Pancreas (tissue), 10 donors: ENCODE measurements around the gene RBBP5. TPM values are rescaled to one million over a fixed set of nuclear protein-coding genes. Genes with fewer than 3 reads are reported as not detected.

Source experiments
- ATAC-seq, 4 donors: fragments of 200-7000 bp; cut with Tn5 transposase; one replicate each; pipeline versions ENCODE4 v1.8.0 to v1.9.1; 2020; ENCODE audit warnings: mild to moderate bottlenecking in 4 of 4, moderate library complexity in 4 of 4
- DNase-seq, 6 donors: peaks; one replicate each; pipeline ENCODE4 v3.0.0-alpha.2; 2020
- FAIRE-seq: peaks from 2 replicates; lab custom pipeline; 2012; peaks lifted over from hg19 to GRCh38; lab: Jason Lieb, UNC
- H3K27ac ChIP-seq, 4 donors: fragments of 200-600 bp; sonication (generic); 1 replicate in 3 of 4; 2 replicates in 1 of 4; pipeline versions ENCODE4 v1.5.0 to v1.8.0; 2020
- H3K27me3 ChIP-seq, 4 donors: fragments of 200-600 bp; one replicate each; pipeline ENCODE4 v1.8.0; 2021
- H3K36me3 ChIP-seq, 3 donors: fragments of 200-600 bp; sonication (generic) in 1 of 3; one replicate each; pipeline versions ENCODE4 v1.5.0 to v1.8.0; 2020 to 2021
- H3K4me1 ChIP-seq, 3 donors: fragments of 200-600 bp; one replicate each; pipeline ENCODE4 v1.8.0; 2021
- H3K4me3 ChIP-seq, 4 donors: fragments of 200-600 bp; sonication (generic) in 2 of 4; one replicate each; pipeline versions ENCODE4 v1.5.0 to v1.8.0; 2020 to 2021
- H3K9me3 ChIP-seq, 4 donors: fragments of 200-600 bp; one replicate each; pipeline ENCODE4 v1.8.0; 2021
- WGBS, 2 donors: extraction: QIAGEN DNeasy Blood & Tissue Kit; methylation state at CpG; one replicate each; pipeline ENCODE4 v1.1.7; 2013; 5-methylcytosine and 5-hydroxymethylcytosine counted together
- intact Hi-C, 3 donors: fragments of 100-400 bp; cut with DNase I; formaldehyde crosslinking; loops; one replicate each; pipeline versions ENCODE4 v1.11.1 to v1.14.2; 2022
- polyA plus RNA-seq, 2 donors: library from polyadenylated mRNA; stranded (reverse); fragments of 200-250 nt; gene quantifications; one replicate each; pipeline ENCODE4 v1.2.3, GENCODE V29; 2013
- total RNA-seq, 6 donors: library from RNA; stranded (reverse); fragmentation: NEBNext Ultra II Directional in 4 of 6; extraction: Animal tissue kit (Norgen Biotek cat#: 25700) in 4 of 6; gene quantifications; one replicate each; pipeline versions ENCODE4 v1.2.1 to v1.2.4, GENCODE V29; 2021 to 2023
- TF ChIP-seq, protein P1 (sequence below), 4 donors: fragments of 200-600 bp; sonication (generic) in 3 of 4; IDR thresholded peaks; one replicate each; pipeline versions ENCODE4 v1.5.0 to v1.8.0; 2021; ENCODE audit warnings: antibody characterized with exemption in 4 of 4
- donor health status: healthy with polysubstance abuse.
- donor health status: DM: no; HTN: no; CAD: no; lungs with moderate emphysema.
- donor health status: DM: no; HTN: no; CAD: no.
- donor health status: control.
- donor health status: control.
- donor health status: Bipolar disorder and iron deficiency.
- donor health status: DM: yes; HTN: yes; CAD: no.
- donor health status: DM: no; HTN: no; CAD: no.
- donor health status: DM: no; HTN: no; CAD: no.
- donor health status: DM: yes; HTN: yes; CAD: no.

RBBP5 gene
- total and polyA plus RNA-seq, 8 donors: 3.0 to 10.9 (median 7.7) TPM

DNA sequence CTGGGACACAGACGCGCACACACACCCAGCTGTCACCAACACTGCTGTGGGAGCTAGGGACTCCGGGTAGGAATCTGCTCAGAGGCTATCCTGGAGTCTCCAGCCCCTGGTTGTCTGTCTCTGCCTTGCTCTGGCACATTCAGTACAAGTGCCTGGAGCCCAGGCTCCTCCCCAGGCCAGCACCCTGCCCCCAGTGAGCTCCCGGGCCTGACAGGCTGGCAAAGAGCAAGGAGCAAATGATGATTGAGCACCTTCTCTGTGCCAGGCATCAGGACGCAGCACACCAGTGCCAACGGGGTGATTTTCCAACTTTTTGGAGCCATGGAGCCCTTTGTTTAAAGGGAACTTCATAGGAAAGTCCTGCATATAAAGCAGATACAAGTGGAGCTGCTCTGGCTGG is 72.3 kb downstream of the RBBP5 start:
- intact Hi-C loops: no loop called here
- Histone ChIP-seq H3K4me1 (no peaks in the 10 kb centered on the region), H3K9me3 (no peaks in the 10 kb centered on the region), H3K4me3 (no peak overlapping the region), H3K27me3 (no peaks in the 10 kb centered on the region), H3K36me3 (no peaks in the 10 kb centered on the region), H3K27ac (no peak overlapping the region)
- TF ChIP-seq, protein P1, sequence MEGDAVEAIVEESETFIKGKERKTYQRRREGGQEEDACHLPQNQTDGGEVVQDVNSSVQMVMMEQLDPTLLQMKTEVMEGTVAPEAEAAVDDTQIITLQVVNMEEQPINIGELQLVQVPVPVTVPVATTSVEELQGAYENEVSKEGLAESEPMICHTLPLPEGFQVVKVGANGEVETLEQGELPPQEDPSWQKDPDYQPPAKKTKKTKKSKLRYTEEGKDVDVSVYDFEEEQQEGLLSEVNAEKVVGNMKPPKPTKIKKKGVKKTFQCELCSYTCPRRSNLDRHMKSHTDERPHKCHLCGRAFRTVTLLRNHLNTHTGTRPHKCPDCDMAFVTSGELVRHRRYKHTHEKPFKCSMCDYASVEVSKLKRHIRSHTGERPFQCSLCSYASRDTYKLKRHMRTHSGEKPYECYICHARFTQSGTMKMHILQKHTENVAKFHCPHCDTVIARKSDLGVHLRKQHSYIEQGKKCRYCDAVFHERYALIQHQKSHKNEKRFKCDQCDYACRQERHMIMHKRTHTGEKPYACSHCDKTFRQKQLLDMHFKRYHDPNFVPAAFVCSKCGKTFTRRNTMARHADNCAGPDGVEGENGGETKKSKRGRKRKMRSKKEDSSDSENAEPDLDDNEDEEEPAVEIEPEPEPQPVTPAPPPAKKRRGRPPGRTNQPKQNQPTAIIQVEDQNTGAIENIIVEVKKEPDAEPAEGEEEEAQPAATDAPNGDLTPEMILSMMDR (IDR thresholded peaks at IDR 0.05): no peak
- ATAC-seq: peak in 3 of 4 donors; percentile 23 to 77 (median 58)
- peak in 2 of 6 donors; percentile 20 to 35 for DNase-seq
- no peak for FAIRE-seq
- WGBS, 2 donors: 35 to 36% methylated on average over 6 of the region's 6 CpGs

DNA sequence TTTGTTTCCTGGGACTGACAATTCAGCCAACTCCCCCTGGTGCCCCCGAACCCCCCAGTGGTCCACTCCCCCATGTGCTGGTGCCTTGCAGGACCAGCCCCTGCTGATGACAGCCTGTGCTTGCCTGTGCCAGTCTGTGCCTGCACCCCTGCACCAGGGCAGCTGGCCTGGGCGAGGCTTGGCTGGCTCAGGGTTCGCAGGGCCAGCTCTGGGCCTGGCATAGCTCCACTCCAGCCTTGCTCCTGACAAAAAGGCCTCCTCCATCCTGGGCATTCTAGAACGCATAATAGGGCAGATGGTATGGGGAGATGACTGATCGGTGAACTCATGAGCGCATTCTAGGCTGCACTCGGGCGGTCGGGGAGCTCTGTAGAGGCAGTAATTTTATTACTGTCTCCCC is 73.4 kb downstream of the RBBP5 start:
- Histone ChIP-seq H3K27me3 (no peaks in the 10 kb centered on the region), H3K4me1 (no peaks in the 10 kb centered on the region), H3K9me3 (no peaks in the 10 kb centered on the region), H3K36me3 (no peaks in the 10 kb centered on the region), H3K27ac (no peak overlapping the region), H3K4me3 (no peak overlapping the region)
- no peak for ATAC-seq
- DNase-seq: no peak
- TF ChIP-seq, protein P1 (IDR thresholded peaks at IDR 0.05): no peak
- whole genome bisulfite sequencing, 2 donors: 77 to 80% methylated on average over 9 of the region's 9 CpGs
- no peak for FAIRE-seq
- intact Hi-C loops: no loop called here

DNA sequence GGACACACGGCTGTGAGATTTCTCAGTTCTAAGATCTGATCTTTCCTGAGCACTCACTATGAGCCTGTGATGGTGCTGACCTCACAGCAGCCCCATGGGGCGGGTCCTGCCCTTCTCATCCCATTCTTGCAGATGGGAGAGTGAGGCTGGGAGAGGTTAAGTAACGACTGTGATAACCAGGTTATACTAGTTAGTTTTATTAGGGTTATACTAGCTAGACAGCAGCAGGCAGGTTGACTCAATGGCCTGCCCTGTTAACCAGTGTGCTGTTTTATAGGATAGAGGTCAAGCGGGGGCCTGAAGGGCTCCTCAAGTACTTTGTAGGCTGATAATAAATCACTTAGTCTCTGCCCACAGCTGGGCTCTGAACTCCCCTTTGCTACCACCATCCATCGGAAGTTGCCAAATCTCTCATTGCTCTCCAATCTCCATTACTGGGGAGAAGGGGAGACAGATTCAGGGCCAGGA is 74.0 kb downstream of the RBBP5 start:
- FAIRE-seq (no peak), DNase-seq (no peak), ATAC-seq (no peak)
- intact Hi-C loops: no loop called here
- Histone ChIP-seq H3K4me3 (no peak overlapping the region), H3K9me3 (no peaks in the 10 kb centered on the region), H3K4me1 (no peaks in the 10 kb centered on the region), H3K27me3 (no peaks in the 10 kb centered on the region), H3K36me3 (no peaks in the 10 kb centered on the region), H3K27ac (no peak overlapping the region)
- TF ChIP-seq, protein P1 (IDR thresholded peaks at IDR 0.05): no peak
- 66 to 70% methylated on average over 5 of the region's 5 CpGs for WGBS, 2 donors

DNA sequence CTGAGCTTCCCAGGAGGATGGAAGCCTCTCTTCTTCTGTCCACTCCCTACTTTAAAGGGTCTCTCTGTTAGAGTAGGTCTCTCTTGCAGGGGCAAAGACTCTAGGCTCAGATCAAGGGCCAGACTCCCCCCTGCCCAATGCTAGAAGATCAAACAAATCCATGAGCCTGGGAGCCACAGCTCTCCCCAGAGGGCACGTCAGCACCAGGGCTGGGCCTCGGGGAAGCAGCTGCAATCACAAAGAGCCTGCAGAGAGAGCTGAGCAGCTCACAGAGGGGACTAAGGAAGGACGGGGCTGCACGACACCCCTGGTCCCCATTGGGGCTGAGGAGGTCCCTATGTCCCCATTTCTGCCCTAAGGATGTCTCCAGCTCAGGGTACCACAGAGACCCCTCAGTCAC is 74.9 kb downstream of the RBBP5 start:
- TF ChIP-seq, protein P1 (IDR thresholded peaks at IDR 0.05): no peak
- Histone ChIP-seq H3K27ac (no peak overlapping the region), H3K4me3 (no peak overlapping the region), H3K4me1 (no peaks in the 10 kb centered on the region), H3K36me3 (no peaks in the 10 kb centered on the region), H3K9me3 (no peaks in the 10 kb centered on the region), H3K27me3 (no peaks in the 10 kb centered on the region)
- intact Hi-C loops: no loop called here
- DNase-seq (no peak), FAIRE-seq (no peak), ATAC-seq (no peak)
- WGBS, 2 donors: 46% methylated on average over 4 of the region's 4 CpGs

DNA sequence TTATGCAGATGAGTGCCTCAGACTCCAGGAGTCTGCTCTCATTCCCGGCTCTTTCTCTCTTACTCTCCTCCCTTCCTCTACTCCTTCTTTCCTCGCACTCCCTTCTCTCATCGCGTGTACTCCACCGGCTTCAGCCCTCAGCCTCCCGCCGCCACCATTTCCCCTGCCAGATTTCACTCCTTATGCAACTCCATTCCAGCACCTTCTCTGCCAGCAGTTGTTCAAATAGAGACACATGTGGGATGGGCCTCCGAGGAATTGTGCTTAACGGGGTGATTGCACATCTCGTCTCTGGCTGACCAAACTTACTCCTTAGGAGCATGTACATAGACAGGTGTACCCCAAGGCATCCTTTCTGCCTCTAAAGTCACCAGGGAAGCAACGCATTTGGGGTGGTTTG is 76.6 kb downstream of the RBBP5 start:
- H3K27me3 ChIP-seq: no peaks in the 10 kb centered on the region
- ATAC-seq: no peak
- H3K4me1 ChIP-seq: no peaks in the 10 kb centered on the region

More for the DNA sequence above, 76.6 kb downstream of the RBBP5 start:
- Histone ChIP-seq H3K4me3 (no peak overlapping the region), H3K27ac (no peak overlapping the region), H3K36me3 (no peaks in the 10 kb centered on the region), H3K9me3 (no peaks in the 10 kb centered on the region)
- WGBS, 2 donors: 20 to 26% methylated on average over 11 of the region's 11 CpGs
- TF ChIP-seq, protein P1 (IDR thresholded peaks at IDR 0.05): no peak
- intact Hi-C loops: no loop called here
- peak in 1 of 6 donors; percentile 9 for DNase-seq
- FAIRE-seq: no peak
